K562 (cell line): ENCODE measurements around the gene MMP24OS. TPM values are rescaled to one million over a fixed set of nuclear protein-coding genes. Genes with fewer than 3 reads are reported as not detected.

Source experiments
- CBX2 ChIP-seq: fragments of 200-600 bp; sonication (generic); IDR thresholded peaks from one replicate; pipeline ENCODE4 v1.6.1; 2012; ENCODE audit warnings: mild to moderate bottlenecking, low read length, inconsistent platforms; ENCODE audit not compliant: insufficient read depth, poor library complexity, severe bottlenecking
- CHD7 ChIP-seq: fragments of 200-600 bp; sonication (generic); IDR thresholded peaks from one replicate; pipeline ENCODE4 v1.6.1; 2012; ENCODE audit warnings: mild to moderate bottlenecking, low read depth, low read length, inconsistent platforms
- KDM2B ChIP-seq: fragments of 250-450 bp; sonication (Bioruptor Pico); IDR thresholded peaks from 2 replicates; pipeline ENCODE4 v1.8.0; 2021; ENCODE audit warnings: mild to moderate bottlenecking, moderate library complexity
- MAX ChIP-seq: sonication (generic); formaldehyde crosslinking; IDR thresholded peaks from 2 replicates; pipeline ENCODE4 v1.9.0; 2022; ENCODE audit warnings: mild to moderate bottlenecking, missing genetic modification reagents
- MECOM ChIP-seq: fragments of 250-450 bp; sonication (Bioruptor Pico); IDR thresholded peaks from 2 replicates; pipeline ENCODE4 v1.8.0; 2022; ENCODE audit warnings: inconsistent platforms
- MTA3 ChIP-seq: fragments of 450-650 bp; formaldehyde crosslinking; IDR thresholded peaks from 2 replicates; pipeline ENCODE4 v1.6.1; 2017; ENCODE audit warnings: mild to moderate bottlenecking, borderline replicate concordance
- NR4A1 ChIP-seq, 2 experiments: fragments of 250-450 bp in 1 of 2; fragments of 450-650 bp in 1 of 2; sonication (Bioruptor Pico) in 1 of 2; IDR thresholded peaks; 2 replicates each; pipeline versions ENCODE4 v1.4.0 to v1.6.1; 2016 to 2020; ENCODE audit warnings: mild to moderate bottlenecking in 2 of 2, missing compliant biosample characterization in 1 of 2, missing genetic modification characterization in 1 of 2, moderate library complexity in 1 of 2
- PCBP1 ChIP-seq: fragments of 200-400 bp; formaldehyde crosslinking; IDR thresholded peaks from 2 replicates; pipeline ENCODE4 v1.6.1; 2018; ENCODE audit warnings: mild to moderate bottlenecking, low read depth, low read length; ENCODE audit not compliant: poor library complexity, severe bottlenecking
- PHF20 ChIP-seq: fragments of 450-650 bp; IDR thresholded peaks from 2 replicates; pipeline ENCODE4 v1.6.1; 2018; ENCODE audit not compliant: partially characterized antibody
- POLR2A ChIP-seq: fragments of 450-650 bp; conservative IDR thresholded peaks from 2 replicates; pipeline ENCODE4 v1.6.1; 2016
- PRPF4 ChIP-seq: fragments of 200-400 bp; formaldehyde crosslinking; IDR thresholded peaks from one replicate; pipeline ENCODE4 v1.6.1; 2017; ENCODE audit warnings: low read length, low read depth, mild to moderate bottlenecking; ENCODE audit not compliant: insufficient read depth, poor library complexity, severe bottlenecking
- RBM14 ChIP-seq: fragments of 200-400 bp; formaldehyde crosslinking; IDR thresholded peaks from 2 replicates; pipeline ENCODE4 v1.6.1; 2018; ENCODE audit warnings: low read depth, mild to moderate bottlenecking, low read length, moderate library complexity, borderline replicate concordance; ENCODE audit not compliant: insufficient read depth
- TEAD4 ChIP-seq, 2 experiments: sonication (generic) in 1 of 2; formaldehyde crosslinking in 1 of 2; IDR thresholded peaks; 2 replicates each; pipeline versions ENCODE4 v1.6.1 to v1.8.0; 2012 to 2022; ENCODE audit warnings: borderline replicate concordance in 1 of 2, inconsistent platforms in 1 of 2, low read length in 1 of 2, mild to moderate bottlenecking in 1 of 2, missing genetic modification reagents in 1 of 2
- ZNF79 ChIP-seq: fragments of 250-450 bp; sonication (Bioruptor Pico); IDR thresholded peaks from 2 replicates; pipeline ENCODE4 v1.4.0; 2020; ENCODE audit warnings: low read depth, mild to moderate bottlenecking, moderate library complexity
- polyA plus RNA-seq, 8 experiments: library from polyadenylated mRNA; depleted of rRNA in 4 of 8; stranded (reverse) in 5 of 8; unstranded in 3 of 8; fragments of >200 nt; fragmentation: Nextera tagmentation in 2 of 8; fragmentation: Illumina TruSeq in 1 of 8; extraction: Ambion mirVana in 2 of 8; extraction: Trizol in 1 of 8; gene quantifications; 2 replicates each; pipeline versions ENCODE4 v1.2.1 to v1.2.3, GENCODE V29; 2011 to 2014; ENCODE audit warnings: inconsistent platforms in 1 of 8, missing spikeins in 1 of 8
- total RNA-seq, 7 experiments: library from RNA; depleted of rRNA in 6 of 7; stranded (reverse); fragments of >200 nt in 6 of 7; fragmentation: Illumina TruSeq in 2 of 7; extraction: Trizol in 2 of 7; gene quantifications; 2 replicates each; pipeline versions ENCODE4 v1.2.1 to v1.2.3, GENCODE V29; 2011 to 2021; ENCODE audit warnings: low replicate concordance in 1 of 7

MMP24OS gene
- total and polyA plus RNA-seq, 9 of the 15 experiments (the other 6 are each of a cell fraction or from before 2014, with no cell fraction given): 0.92 to 41.5 (median 11.4) TPM

GRCh38 chr20:35277531-35278395, at the start of gene MMP24OS (continued):
- TF ChIP-seq MAX (CRISPR knock-in tag) (peak; percentile 29), NR4A1 (CRISPR knock-in tag; IDR thresholded peaks at IDR 0.05) (no peak), NR4A1 (tag; IDR thresholded peaks at IDR 0.05) (no peak), TEAD4 (IDR thresholded peaks at IDR 0.05; ENCODE audit: low read length) (no peak), TEAD4 (CRISPR knock-in tag; IDR thresholded peaks at IDR 0.05; ENCODE audit: borderline replicate concordance) (no peak), RBM14 (no peak), MTA3 (peak; percentile 52; the same call in 1 of the 2 replicates), KDM2B (CRISPR knock-in tag) (no peak), CHD7 (no peak), PHF20 (no peak), PRPF4 (no peak), PCBP1 (no peak), MECOM (CRISPR knock-in tag) (no peak), POLR2A (peak; percentile 85), CBX2 (no peak), ZNF79 (CRISPR knock-in tag) (no peak)
